GM23338 (cell line): ENCODE results near the gene UBA6. TPM values are rescaled to one million over a fixed set of nuclear protein-coding genes. Genes with fewer than 3 reads are reported as not detected.

Experiments used
- ATAC-seq: fragments of 200-7000 bp; cut with Tn5 transposase; 3 replicates; pipeline ENCODE4 v1.9.1; 2020
- DNase-seq: peaks from one replicate; pipeline ENCODE4 v3.0.0-alpha.2; 2015; ENCODE audit warnings: low spot score
- H2AFZ ChIP-seq: fragments of 200-600 bp; sonication (generic); 2 replicates; pipeline ENCODE4 v1.8.0; 2016; ENCODE audit warnings: antibody characterized with exemption, mild to moderate bottlenecking, moderate library complexity
- H3F3A ChIP-seq: fragments of 200-600 bp; sonication (generic); replicated peaks from 2 replicates; pipeline ENCODE4 v1.8.0; 2017; ENCODE audit warnings: antibody characterized with exemption, mixed run types, low read depth
- H3K27ac ChIP-seq: fragments of 200-600 bp; sonication (generic); 2 replicates; pipeline ENCODE4 v1.6.1; 2016; ENCODE audit warnings: low read depth
- H3K27me3 ChIP-seq: fragments of 200-600 bp; sonication (generic); 2 replicates; pipeline ENCODE4 v1.8.0; 2016; ENCODE audit warnings: mild to moderate bottlenecking, mixed run types, moderate library complexity; ENCODE audit not compliant: insufficient read depth
- H3K36me3 ChIP-seq: fragments of 200-600 bp; sonication (generic); 2 replicates; pipeline ENCODE4 v1.8.0; 2016; ENCODE audit warnings: mild to moderate bottlenecking; ENCODE audit not compliant: insufficient read depth
- H3K4me1 ChIP-seq: fragments of 200-600 bp; sonication (generic); 2 replicates; pipeline ENCODE4 v1.8.0; 2016; ENCODE audit warnings: mild to moderate bottlenecking, moderate library complexity; ENCODE audit not compliant: insufficient read depth
- H3K4me2 ChIP-seq: fragments of 200-600 bp; sonication (generic); 2 replicates; pipeline ENCODE4 v1.7.1; 2017; ENCODE audit warnings: mixed run types
- H3K4me3 ChIP-seq: fragments of 200-600 bp; sonication (generic); 2 replicates; pipeline ENCODE4 v1.6.1; 2016; ENCODE audit warnings: mixed run types
- H3K79me2 ChIP-seq: fragments of 200-600 bp; sonication (generic); replicated peaks from 2 replicates; pipeline ENCODE4 v1.8.0; 2017; ENCODE audit warnings: mild to moderate bottlenecking; ENCODE audit not compliant: insufficient read depth
- H3K9me2 ChIP-seq: fragments of 200-600 bp; sonication (generic); 2 replicates; pipeline ENCODE4 v1.8.0; 2017; ENCODE audit not compliant: insufficient read depth
- H4K20me1 ChIP-seq: fragments of 200-600 bp; sonication (generic); replicated peaks from 2 replicates; pipeline ENCODE4 v1.8.0; 2017; ENCODE audit warnings: mild to moderate bottlenecking; ENCODE audit not compliant: insufficient read depth
- H3K27ac Mint-ChIP-seq: 2 replicates; pipeline ENCODE4 v1.8.0; 2020; ENCODE audit warnings: inconsistent platforms, mild to moderate bottlenecking, moderate library complexity, mixed read lengths
- H3K27me3 Mint-ChIP-seq: 3 replicates; pipeline ENCODE4 v1.8.0; 2022; ENCODE audit warnings: low read depth, mild to moderate bottlenecking, moderate library complexity, mixed read lengths, inconsistent platforms; ENCODE audit not compliant: insufficient read depth, poor library complexity
- H3K36me3 Mint-ChIP-seq: 3 replicates; pipeline ENCODE4 v1.8.0; 2021; ENCODE audit warnings: low read depth, mild to moderate bottlenecking, inconsistent platforms, moderate library complexity, mixed read lengths
- H3K4me1 Mint-ChIP-seq: 3 replicates; pipeline ENCODE4 v1.8.0; 2020; ENCODE audit warnings: mild to moderate bottlenecking, inconsistent platforms, mixed read lengths
- H3K4me3 Mint-ChIP-seq: 3 replicates; pipeline ENCODE4 v1.8.0; 2021; ENCODE audit warnings: moderate library complexity, mild to moderate bottlenecking, inconsistent platforms, mixed read lengths
- H3K9me3 Mint-ChIP-seq: 3 replicates; pipeline ENCODE4 v1.8.0; 2020; ENCODE audit warnings: moderate library complexity, mild to moderate bottlenecking, inconsistent platforms, mixed read lengths
- CREB1 ChIP-seq: fragments of 250-450 bp; sonication (Bioruptor Pico); IDR thresholded peaks from 2 replicates; pipeline ENCODE4 v1.5.0; 2020; ENCODE audit warnings: low read depth, mild to moderate bottlenecking, moderate library complexity
- EZH2 ChIP-seq: fragments of 200-600 bp; sonication (generic); IDR thresholded peaks from one replicate; pipeline ENCODE4 v1.8.0; 2017; ENCODE audit warnings: antibody characterized with exemption, mild to moderate bottlenecking, low read depth; ENCODE audit not compliant: unreplicated experiment
- EZH2phosphoT487 ChIP-seq: fragments of 200-600 bp; sonication (generic); IDR thresholded peaks from one replicate; pipeline ENCODE4 v1.8.1; 2018; ENCODE audit warnings: antibody characterized with exemption; ENCODE audit not compliant: unreplicated experiment
- JUNB ChIP-seq: IDR thresholded peaks from one replicate; pipeline ENCODE4 v1.6.1; 2016; ENCODE audit warnings: antibody characterized with exemption; ENCODE audit not compliant: unreplicated experiment
- NANOG ChIP-seq: IDR thresholded peaks from 2 replicates; pipeline ENCODE4 v1.6.1; 2016; ENCODE audit warnings: antibody characterized with exemption, borderline replicate concordance
- STAT1 ChIP-seq: IDR thresholded peaks from one replicate; pipeline ENCODE4 v1.6.1; 2016; ENCODE audit warnings: antibody characterized with exemption; ENCODE audit not compliant: unreplicated experiment
- ZNF114 ChIP-seq: fragments of 250-450 bp; sonication (Bioruptor Pico); IDR thresholded peaks from 2 replicates; pipeline ENCODE4 v1.5.0; 2020; ENCODE audit warnings: mild to moderate bottlenecking, moderate library complexity
- ZNF331 ChIP-seq: fragments of 250-450 bp; sonication (Bioruptor Pico); IDR thresholded peaks from 2 replicates; pipeline ENCODE4 v1.5.0; 2020; ENCODE audit warnings: low read depth, mild to moderate bottlenecking, moderate library complexity
- polyA plus RNA-seq: library from polyadenylated mRNA; unstranded; fragments of >200 nt; fragmentation: Nextera tagmentation; extraction: Ambion mirVana; gene quantifications from 2 replicates; pipeline ENCODE4 v1.2.1, GENCODE V29; 2016
- total RNA-seq: library from RNA; depleted of rRNA; stranded (reverse); fragments of >200 nt; shearing (Covaris generic); gene quantifications from 2 replicates; pipeline ENCODE4 v1.2.3, GENCODE V29; 2014
- TF ChIP-seq, protein P1 (sequence below): fragments of 250-450 bp; sonication (Bioruptor Pico); IDR thresholded peaks from 2 replicates; pipeline ENCODE4 v1.5.0; 2020; ENCODE audit warnings: mild to moderate bottlenecking, moderate library complexity
- TF ChIP-seq, protein P2 (sequence below): IDR thresholded peaks from one replicate; pipeline ENCODE4 v1.6.1; 2018; ENCODE audit warnings: antibody characterized with exemption; ENCODE audit not compliant: unreplicated experiment
- TF ChIP-seq, protein P3 (sequence below): IDR thresholded peaks from 2 replicates; pipeline ENCODE4 v1.6.1; 2016; ENCODE audit warnings: antibody characterized with exemption

The UBA6 gene
- total and polyA plus RNA-seq, 2 experiments from 2014 or later = 17.6 to 77.3 TPM

DNA sequence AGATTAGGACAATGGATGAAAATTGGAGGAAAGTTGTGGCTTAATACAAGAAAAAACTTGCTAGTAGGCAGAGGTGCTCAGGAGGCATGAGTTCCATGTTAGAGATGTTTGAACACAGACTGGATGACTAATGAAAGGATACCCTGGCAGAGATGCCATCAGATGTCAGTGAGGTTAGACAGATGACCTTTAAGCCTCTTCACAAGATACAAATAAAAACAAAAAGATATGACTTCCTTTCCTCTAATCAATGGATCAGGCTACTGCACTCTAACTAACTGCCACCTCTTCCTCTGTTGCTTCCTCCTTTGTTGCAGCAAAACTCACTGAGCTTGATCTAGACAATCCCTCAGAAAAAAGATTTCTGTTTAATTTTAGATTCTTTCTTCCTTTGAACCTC, 127.8 kb downstream of the UBA6 start:
- H3K9me2 ChIP-seq = no peaks in the 10 kb centered on the region
- no peak overlapping the region for H3K4me3 ChIP-seq
- Mint-ChIP-seq H3K36me3 (no peaks in the 10 kb centered on the region), H3K4me3 (no peak overlapping the region), H3K27me3 (no peaks in the 10 kb centered on the region), H3K9me3 (no peaks in the 10 kb centered on the region), H3K27ac (no peak overlapping the region), H3K4me1 (peaks cover 11% of the 10 kb centered on the region; the same call in 2 of the 3 replicates)
- TF ChIP-seq EZH2phosphoT487 (no peak), EZH2 (no peak)
- TF ChIP-seq, protein P1, sequence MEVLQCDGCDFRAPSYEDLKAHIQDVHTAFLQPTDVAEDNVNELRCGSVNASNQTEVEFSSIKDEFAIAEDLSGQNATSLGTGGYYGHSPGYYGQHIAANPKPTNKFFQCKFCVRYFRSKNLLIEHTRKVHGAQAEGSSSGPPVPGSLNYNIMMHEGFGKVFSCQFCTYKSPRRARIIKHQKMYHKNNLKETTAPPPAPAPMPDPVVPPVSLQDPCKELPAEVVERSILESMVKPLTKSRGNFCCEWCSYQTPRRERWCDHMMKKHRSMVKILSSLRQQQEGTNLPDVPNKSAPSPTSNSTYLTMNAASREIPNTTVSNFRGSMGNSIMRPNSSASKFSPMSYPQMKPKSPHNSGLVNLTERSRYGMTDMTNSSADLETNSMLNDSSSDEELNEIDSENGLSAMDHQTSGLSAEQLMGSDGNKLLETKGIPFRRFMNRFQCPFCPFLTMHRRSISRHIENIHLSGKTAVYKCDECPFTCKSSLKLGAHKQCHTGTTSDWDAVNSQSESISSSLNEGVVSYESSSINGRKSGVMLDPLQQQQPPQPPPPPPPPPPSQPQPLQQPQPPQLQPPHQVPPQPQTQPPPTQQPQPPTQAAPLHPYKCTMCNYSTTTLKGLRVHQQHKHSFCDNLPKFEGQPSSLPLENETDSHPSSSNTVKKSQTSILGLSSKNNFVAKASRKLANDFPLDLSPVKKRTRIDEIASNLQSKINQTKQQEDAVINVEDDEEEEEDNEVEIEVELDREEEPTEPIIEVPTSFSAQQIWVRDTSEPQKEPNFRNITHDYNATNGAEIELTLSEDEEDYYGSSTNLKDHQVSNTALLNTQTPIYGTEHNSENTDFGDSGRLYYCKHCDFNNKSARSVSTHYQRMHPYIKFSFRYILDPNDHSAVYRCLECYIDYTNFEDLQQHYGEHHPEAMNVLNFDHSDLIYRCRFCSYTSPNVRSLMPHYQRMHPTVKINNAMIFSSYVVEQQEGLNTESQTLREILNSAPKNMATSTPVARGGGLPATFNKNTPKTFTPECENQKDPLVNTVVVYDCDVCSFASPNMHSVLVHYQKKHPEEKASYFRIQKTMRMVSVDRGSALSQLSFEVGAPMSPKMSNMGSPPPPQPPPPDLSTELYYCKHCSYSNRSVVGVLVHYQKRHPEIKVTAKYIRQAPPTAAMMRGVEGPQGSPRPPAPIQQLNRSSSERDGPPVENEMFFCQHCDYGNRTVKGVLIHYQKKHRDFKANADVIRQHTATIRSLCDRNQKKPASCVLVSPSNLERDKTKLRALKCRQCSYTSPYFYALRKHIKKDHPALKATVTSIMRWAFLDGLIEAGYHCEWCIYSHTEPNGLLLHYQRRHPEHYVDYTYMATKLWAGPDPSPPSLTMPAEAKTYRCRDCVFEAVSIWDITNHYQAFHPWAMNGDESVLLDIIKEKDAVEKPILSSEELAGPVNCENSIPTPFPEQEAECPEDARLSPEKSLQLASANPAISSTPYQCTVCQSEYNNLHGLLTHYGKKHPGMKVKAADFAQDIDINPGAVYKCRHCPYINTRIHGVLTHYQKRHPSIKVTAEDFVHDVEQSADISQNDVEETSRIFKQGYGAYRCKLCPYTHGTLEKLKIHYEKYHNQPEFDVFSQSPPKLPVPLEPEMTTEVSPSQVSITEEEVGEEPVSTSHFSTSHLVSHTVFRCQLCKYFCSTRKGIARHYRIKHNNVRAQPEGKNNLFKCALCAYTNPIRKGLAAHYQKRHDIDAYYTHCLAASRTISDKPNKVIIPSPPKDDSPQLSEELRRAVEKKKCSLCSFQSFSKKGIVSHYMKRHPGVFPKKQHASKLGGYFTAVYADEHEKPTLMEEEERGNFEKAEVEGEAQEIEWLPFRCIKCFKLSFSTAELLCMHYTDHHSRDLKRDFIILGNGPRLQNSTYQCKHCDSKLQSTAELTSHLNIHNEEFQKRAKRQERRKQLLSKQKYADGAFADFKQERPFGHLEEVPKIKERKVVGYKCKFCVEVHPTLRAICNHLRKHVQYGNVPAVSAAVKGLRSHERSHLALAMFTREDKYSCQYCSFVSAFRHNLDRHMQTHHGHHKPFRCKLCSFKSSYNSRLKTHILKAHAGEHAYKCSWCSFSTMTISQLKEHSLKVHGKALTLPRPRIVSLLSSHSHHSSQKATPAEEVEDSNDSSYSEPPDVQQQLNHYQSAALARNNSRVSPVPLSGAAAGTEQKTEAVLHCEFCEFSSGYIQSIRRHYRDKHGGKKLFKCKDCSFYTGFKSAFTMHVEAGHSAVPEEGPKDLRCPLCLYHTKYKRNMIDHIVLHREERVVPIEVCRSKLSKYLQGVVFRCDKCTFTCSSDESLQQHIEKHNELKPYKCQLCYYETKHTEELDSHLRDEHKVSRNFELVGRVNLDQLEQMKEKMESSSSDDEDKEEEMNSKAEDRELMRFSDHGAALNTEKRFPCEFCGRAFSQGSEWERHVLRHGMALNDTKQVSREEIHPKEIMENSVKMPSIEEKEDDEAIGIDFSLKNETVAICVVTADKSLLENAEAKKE (CRISPR knock-in tag) = no peak
- no peaks in the 10 kb centered on the region for H3K27me3 ChIP-seq
- no peak for DNase-seq
- H3F3A ChIP-seq = no peaks in the 10 kb centered on the region
- H3K27ac ChIP-seq = no peak overlapping the region
- H2AFZ ChIP-seq = 0 out of 2 replicates have a peak overlapping the region, but pooled peaks have one; percentile 25
- H4K20me1 ChIP-seq = no peaks in the 10 kb centered on the region
- H3K36me3 ChIP-seq = no peaks in the 10 kb centered on the region
- H3K4me1 ChIP-seq = peaks cover 7% of the 10 kb centered on the region; the same call in 1 of the 2 replicates
- no peaks in the 10 kb centered on the region for H3K79me2 ChIP-seq
- ATAC-seq = no peak
- no peak overlapping the region for H3K4me2 ChIP-seq

DNA sequence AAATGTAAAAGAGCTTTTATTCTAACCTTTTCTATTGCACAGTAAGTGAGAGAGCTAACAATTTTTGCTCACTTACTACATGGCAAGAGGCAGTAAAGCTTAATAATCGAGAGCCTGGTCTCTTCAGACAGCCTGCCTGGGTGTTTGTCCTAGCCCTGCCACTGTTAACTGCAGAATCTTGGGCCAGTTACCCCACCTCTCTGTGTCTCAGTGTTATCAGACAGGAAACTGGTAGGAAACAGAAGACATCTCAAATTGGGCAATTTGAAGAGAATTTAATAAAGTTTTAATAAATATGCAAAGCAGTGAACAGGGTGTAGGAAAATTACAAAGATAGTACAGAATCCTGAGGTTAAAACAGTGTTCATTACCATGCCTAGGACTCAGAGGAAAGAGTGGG, 129.0 kb downstream of the UBA6 start:
- H3K4me1 ChIP-seq = peaks cover 7% of the 10 kb centered on the region; the same call in 1 of the 2 replicates
- no peaks in the 10 kb centered on the region for H3K27me3 ChIP-seq
- H3K4me2 ChIP-seq = no peak overlapping the region
- no peak overlapping the region for H3K4me3 ChIP-seq
- 0 out of 2 replicates have a peak overlapping the region, but pooled peaks have one; percentile 39 for H2AFZ ChIP-seq
- H3K9me2 ChIP-seq = no peaks in the 10 kb centered on the region
- Mint-ChIP-seq H3K36me3 (no peaks in the 10 kb centered on the region), H3K9me3 (no peaks in the 10 kb centered on the region), H3K27ac (no peak overlapping the region), H3K4me1 (peaks cover 11% of the 10 kb centered on the region; the same call in 2 of the 3 replicates), H3K27me3 (no peaks in the 10 kb centered on the region), H3K4me3 (no peak overlapping the region)
- DNase-seq = no peak
- H3K36me3 ChIP-seq = no peaks in the 10 kb centered on the region
- no peaks in the 10 kb centered on the region for H3K79me2 ChIP-seq
- no peaks in the 10 kb centered on the region for H3F3A ChIP-seq
- no peak overlapping the region for H3K27ac ChIP-seq
- no peaks in the 10 kb centered on the region for H4K20me1 ChIP-seq
- ATAC-seq = no peak
- TF ChIP-seq CREB1 (CRISPR knock-in tag) (no peak), JUNB (no peak), NANOG (no peak), ZNF114 (CRISPR knock-in tag) (no peak), STAT1 (no peak), EZH2 (no peak), EZH2phosphoT487 (no peak), ZNF331 (CRISPR knock-in tag) (no peak)
- TF ChIP-seq, protein P2, sequence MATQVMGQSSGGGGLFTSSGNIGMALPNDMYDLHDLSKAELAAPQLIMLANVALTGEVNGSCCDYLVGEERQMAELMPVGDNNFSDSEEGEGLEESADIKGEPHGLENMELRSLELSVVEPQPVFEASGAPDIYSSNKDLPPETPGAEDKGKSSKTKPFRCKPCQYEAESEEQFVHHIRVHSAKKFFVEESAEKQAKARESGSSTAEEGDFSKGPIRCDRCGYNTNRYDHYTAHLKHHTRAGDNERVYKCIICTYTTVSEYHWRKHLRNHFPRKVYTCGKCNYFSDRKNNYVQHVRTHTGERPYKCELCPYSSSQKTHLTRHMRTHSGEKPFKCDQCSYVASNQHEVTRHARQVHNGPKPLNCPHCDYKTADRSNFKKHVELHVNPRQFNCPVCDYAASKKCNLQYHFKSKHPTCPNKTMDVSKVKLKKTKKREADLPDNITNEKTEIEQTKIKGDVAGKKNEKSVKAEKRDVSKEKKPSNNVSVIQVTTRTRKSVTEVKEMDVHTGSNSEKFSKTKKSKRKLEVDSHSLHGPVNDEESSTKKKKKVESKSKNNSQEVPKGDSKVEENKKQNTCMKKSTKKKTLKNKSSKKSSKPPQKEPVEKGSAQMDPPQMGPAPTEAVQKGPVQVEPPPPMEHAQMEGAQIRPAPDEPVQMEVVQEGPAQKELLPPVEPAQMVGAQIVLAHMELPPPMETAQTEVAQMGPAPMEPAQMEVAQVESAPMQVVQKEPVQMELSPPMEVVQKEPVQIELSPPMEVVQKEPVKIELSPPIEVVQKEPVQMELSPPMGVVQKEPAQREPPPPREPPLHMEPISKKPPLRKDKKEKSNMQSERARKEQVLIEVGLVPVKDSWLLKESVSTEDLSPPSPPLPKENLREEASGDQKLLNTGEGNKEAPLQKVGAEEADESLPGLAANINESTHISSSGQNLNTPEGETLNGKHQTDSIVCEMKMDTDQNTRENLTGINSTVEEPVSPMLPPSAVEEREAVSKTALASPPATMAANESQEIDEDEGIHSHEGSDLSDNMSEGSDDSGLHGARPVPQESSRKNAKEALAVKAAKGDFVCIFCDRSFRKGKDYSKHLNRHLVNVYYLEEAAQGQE = no peak
- TF ChIP-seq, protein P3, sequence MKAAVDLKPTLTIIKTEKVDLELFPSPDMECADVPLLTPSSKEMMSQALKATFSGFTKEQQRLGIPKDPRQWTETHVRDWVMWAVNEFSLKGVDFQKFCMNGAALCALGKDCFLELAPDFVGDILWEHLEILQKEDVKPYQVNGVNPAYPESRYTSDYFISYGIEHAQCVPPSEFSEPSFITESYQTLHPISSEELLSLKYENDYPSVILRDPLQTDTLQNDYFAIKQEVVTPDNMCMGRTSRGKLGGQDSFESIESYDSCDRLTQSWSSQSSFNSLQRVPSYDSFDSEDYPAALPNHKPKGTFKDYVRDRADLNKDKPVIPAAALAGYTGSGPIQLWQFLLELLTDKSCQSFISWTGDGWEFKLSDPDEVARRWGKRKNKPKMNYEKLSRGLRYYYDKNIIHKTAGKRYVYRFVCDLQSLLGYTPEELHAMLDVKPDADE = no peak
